KOPT-K1 (cell line): ENCODE data around the gene TSKS.

Experiments used
- H3K27ac ChIP-seq: fragments of 200-600 bp; sonication (generic); 2 replicates; pipeline ENCODE4 v1.5.1; 2016; ENCODE audit warnings: antibody characterized with exemption, mild to moderate bottlenecking, low read depth, low read length; ENCODE audit not compliant: poor library complexity, severe bottlenecking
- H3K36me3 ChIP-seq: fragments of 200-600 bp; sonication (generic); 2 replicates; pipeline ENCODE4 v1.5.1; 2017; ENCODE audit warnings: antibody characterized with exemption, mild to moderate bottlenecking, low read length, moderate library complexity; ENCODE audit not compliant: insufficient read depth
- H3K9me3 ChIP-seq: fragments of 200-600 bp; sonication (generic); 2 replicates; pipeline ENCODE4 v1.5.1; 2017; ENCODE audit warnings: antibody characterized with exemption, low read length, mild to moderate bottlenecking; ENCODE audit not compliant: insufficient read depth, poor library complexity, severe bottlenecking

TSKS gene

DNA sequence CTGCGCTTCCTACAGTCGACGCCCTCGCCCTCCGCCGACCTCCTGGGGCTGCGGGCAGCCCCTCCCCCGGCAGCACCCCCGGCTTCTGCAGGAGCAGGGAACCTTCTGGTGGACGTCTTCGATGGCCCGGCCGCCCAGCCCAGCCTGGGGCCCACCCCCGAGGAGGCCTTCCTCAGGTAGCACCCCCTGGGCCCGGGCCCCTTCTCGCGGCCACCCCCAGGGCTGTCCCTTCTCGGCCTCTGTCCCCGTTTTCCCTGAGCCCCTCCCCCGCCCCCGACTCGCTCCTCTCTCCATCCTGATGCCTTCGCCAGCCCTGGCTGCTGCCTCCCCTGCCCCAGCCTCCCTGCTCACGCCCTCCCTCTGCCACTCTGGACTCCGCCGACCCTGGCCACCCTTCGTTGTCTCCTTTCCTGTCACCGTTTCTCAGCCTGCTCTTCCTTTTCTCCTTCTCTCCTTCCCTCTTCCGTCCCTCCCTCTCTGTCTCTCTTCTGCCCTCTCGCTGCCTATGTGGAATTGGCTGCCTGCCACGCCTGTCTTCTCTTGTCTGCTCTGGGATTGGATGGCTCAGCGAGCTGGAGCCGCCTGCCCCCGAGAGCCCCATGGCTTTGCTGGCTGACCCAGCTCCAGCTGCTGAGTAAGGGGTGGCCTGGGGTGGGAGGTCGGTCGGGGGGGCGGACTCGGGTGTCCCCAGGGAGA lies 39.0 kb upstream of the TSKS start:
- Histone ChIP-seq H3K27ac (no peak overlapping the region), H3K36me3 (peaks cover 95% of the 10 kb centered on the region), H3K9me3 (no peaks in the 10 kb centered on the region)

DNA sequence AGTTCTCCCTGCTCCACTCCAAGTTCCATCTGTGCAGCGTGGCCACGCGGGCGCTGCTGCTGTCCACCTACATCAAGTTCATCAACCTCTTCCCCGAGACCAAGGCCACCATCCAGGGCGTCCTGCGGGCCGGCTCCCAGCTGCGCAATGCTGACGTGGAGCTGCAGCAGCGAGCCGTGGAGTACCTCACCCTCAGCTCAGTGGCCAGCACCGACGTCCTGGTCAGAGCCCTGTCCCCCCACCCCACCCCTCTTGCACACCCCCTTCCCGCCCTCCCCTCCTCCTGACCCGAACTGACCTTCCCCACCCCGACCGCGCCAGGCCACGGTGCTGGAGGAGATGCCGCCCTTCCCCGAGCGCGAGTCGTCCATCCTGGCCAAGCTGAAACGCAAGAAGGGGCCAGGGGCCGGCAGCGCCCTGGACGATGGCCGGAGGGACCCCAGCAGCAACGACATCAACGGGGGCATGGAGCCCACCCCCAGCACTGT lies 38.3 kb upstream of the TSKS start:
- Histone ChIP-seq H3K9me3 (no peaks in the 10 kb centered on the region), H3K27ac (no peak overlapping the region), H3K36me3 (peaks cover 95% of the 10 kb centered on the region)

GRCh38 chr19:49800771-49801170 lies 37.7 kb upstream of the TSKS start:
- H3K36me3 ChIP-seq = peaks cover 95% of the 10 kb centered on the region
- H3K27ac ChIP-seq = no peak overlapping the region
- H3K9me3 ChIP-seq = no peaks in the 10 kb centered on the region

DNA sequence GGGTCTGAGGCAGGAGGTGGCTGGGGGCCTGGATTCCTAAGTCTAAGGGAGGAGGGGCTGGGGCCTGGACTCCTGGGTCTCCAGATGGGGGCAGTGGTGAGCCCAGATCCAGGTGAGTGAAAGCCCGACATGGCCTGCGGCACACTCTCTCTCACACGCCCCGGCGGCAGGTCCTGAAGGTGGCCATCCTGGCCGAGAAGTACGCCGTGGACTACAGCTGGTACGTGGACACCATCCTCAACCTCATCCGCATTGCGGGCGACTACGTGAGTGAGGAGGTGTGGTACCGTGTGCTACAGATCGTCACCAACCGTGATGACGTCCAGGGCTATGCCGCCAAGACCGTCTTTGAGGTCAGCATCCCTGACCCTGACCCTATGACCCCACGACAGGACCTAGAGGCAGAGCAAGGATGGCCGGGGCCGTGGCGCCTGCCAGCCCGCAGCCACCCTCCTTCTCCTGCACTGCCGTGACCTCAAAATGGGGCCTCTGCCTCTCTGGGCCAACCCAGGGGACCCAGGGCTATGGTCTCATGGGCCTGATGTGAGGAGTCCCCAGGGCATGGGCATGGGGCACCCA lies 36.8 kb upstream of the TSKS start:
- no peaks in the 10 kb centered on the region for H3K9me3 ChIP-seq
- H3K36me3 ChIP-seq = peaks cover 97% of the 10 kb centered on the region
- no peak overlapping the region for H3K27ac ChIP-seq

GRCh38 chr19:49799271-49799797 lies 36.2 kb upstream of the TSKS start:
- peaks cover 97% of the 10 kb centered on the region for H3K36me3 ChIP-seq
- no peak overlapping the region for H3K27ac ChIP-seq
- no peaks in the 10 kb centered on the region for H3K9me3 ChIP-seq

- Histone ChIP-seq H3K9me3 (no peaks in the 10 kb centered on the region), H3K36me3 (peaks cover 96% of the 10 kb centered on the region), H3K27ac (no peak overlapping the region)
Observed at GRCh38 chr19:49798574-49798973, 35.5 kb upstream of the TSKS start.

- Histone ChIP-seq H3K36me3 (peaks cover 96% of the 10 kb centered on the region), H3K9me3 (no peaks in the 10 kb centered on the region), H3K27ac (no peak overlapping the region)
Observed at GRCh38 chr19:49795615-49796014, 32.5 kb upstream of the TSKS start.

DNA sequence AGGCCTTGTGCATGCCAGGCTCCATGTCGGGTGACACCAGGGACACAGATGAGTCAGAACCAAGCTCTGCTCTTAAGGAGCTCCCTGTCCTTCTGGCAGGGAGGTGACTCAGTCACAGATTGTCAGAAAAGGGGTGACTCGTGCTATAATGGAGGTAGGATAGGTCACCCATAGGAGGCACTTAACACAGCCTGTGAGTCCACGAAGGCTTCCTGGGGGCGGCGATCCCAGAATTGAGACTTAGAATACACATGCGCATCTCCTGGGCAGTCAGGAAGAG lies 30.4 kb upstream of the TSKS start:
- Histone ChIP-seq H3K27ac (no peak overlapping the region), H3K36me3 (peaks cover 96% of the 10 kb centered on the region), H3K9me3 (no peaks in the 10 kb centered on the region)

DNA sequence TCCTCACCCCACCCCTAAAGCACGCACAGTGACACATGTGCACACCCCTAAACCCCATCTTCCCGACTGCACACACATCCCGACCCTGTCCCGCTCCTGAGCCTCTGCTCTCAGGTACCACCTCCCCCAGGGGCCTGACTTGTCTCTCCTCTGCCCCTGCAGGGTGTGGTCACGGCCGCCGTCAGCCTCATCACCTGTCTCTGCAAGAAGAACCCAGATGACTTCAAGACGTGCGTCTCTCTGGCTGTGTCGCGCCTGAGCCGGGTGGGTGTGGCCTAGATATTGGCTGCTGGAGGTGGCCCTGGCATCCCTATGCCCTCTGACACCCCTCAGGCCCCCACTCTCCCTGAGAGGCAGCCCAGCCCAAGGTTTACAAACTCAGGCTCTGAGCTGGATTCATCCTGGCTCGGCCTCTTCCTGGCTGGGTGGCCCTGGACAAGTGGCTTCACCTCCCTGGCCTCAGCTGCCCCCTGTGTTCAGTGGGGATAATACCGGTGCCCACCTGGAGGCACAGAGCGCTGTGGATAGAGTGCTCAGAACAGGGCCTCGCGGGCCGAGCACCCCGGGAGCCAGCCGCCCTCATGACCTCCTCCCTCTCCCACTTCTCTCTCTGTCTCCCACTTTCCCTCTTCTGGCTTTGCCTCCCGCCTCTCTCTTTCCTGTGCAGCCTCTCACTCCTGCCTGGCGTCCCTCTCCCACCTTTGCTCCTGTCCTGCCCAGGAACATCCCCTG lies 29.9 kb upstream of the TSKS start:
- Histone ChIP-seq H3K36me3 (peaks cover 96% of the 10 kb centered on the region), H3K9me3 (no peaks in the 10 kb centered on the region), H3K27ac (no peak overlapping the region)

GRCh38 chr19:49791776-49792445 lies 28.8 kb upstream of the TSKS start:
- Histone ChIP-seq H3K9me3 (no peaks in the 10 kb centered on the region), H3K27ac (no peak overlapping the region), H3K36me3 (peaks cover 93% of the 10 kb centered on the region)

- peaks cover 89% of the 10 kb centered on the region for H3K36me3 ChIP-seq
- H3K27ac ChIP-seq = no peak overlapping the region
- no peaks in the 10 kb centered on the region for H3K9me3 ChIP-seq
Observed at GRCh38 chr19:49790866-49791265, 27.8 kb upstream of the TSKS start.

- H3K9me3 ChIP-seq = no peaks in the 10 kb centered on the region
- peaks cover 88% of the 10 kb centered on the region for H3K36me3 ChIP-seq
- no peak overlapping the region for H3K27ac ChIP-seq
Observed at GRCh38 chr19:49788857-49789256, 25.8 kb upstream of the TSKS start.

DNA sequence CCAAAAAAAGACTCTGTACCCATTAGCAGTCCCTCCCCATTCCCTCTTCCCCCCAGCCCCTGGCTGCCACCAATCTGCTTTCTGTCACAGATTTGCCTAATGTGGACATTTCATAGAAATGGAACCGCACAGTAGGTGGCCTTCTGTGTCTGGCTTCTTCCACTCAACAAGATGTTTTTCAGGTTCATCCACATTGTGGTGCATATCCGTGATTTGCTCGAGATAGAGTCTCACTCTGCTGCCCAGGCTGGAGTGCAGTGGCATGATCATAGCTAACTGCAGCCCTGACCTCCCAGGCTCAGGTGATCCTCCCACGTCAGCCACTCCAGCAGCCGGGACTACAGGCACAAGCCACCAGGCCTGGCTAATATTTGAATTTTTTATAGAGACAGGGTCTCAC lies 24.6 kb upstream of the TSKS start:
- peaks cover 89% of the 10 kb centered on the region for H3K36me3 ChIP-seq
- H3K9me3 ChIP-seq = no peaks in the 10 kb centered on the region
- no peak overlapping the region for H3K27ac ChIP-seq

DNA sequence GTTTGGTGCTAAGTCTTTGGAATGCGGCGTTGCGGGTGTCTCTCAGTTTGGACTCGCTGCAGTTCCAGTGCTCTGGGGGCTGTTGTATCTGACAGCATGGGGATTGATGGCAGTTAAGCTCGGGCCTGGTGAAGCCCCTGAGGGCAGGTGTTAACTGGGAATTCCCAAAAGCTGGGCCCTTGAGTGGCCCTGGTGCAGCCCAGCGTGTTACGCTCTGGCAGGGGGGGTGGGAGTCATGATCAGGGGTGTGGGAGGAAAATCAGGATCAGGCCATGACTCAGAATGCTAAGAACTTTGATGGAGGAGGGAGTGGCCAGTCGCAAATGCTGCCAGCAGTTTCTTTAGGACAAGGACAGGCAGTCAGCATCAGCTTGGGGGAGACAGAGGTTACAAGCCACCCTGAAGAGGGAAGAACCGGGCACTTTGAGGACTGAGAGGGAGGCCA lies 23.3 kb upstream of the TSKS start:
- Histone ChIP-seq H3K27ac (no peak overlapping the region), H3K36me3 (peaks cover 86% of the 10 kb centered on the region), H3K9me3 (no peaks in the 10 kb centered on the region)

DNA sequence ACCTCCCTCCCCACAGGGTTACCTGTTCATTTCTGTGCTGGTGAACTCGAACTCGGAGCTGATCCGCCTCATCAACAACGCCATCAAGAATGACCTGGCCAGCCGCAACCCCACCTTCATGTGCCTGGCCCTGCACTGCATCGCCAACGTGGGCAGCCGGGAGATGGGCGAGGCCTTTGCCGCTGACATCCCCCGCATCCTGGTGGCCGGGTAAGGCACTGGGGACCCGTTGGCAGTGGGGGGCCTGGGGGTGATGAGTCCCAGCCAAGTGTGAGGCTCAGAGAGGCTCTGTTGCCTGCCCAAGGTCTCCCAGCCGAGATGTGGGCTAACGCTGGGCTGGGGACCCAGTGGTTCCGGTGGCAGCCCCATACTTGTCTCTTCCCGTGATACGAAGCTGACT lies 19.4 kb upstream of the TSKS start:
- peaks cover 51% of the 10 kb centered on the region for H3K36me3 ChIP-seq
- H3K9me3 ChIP-seq = no peaks in the 10 kb centered on the region
- no peak overlapping the region for H3K27ac ChIP-seq
